ENCODE results near the gene CREB3L2.
A peak's percentile ranks its signal among the peaks of the same experiment; 100 is the strongest.

Gene CREB3L2

DNA sequence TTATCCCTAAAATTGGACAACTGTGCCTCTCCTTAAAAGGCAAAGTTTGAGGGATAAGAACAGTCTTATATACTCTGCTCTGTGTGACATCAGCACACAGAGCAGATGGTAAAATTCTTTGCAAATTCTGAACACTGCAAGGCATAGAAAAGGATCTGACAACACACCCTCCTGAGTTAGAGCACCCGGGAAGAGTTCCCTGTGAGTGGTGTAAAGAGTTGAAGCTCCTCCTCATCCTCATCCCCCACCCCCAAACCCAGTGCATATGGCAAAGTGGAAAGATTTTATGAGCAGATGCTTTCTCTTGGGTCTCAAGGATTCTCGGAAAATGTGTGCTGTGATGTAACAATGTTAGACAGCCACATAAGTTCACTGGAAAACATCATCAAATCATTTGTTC is 115.1 kb downstream of the CREB3L2 start:
- Histone ChIP-seq H2BK12ac (ENCODE audit: low read length in 2 of 2) (no peak overlapping the region), H3K9me3 (ENCODE audit: control insufficient read depth, low read length) (peaks cover 3% of the 10 kb centered on the region), H2AK5ac (ENCODE audit: low read length, severe bottlenecking) (peak overlapping the region; percentile 27), H3K18ac (ENCODE audit: low read depth in 1 of 2, low read length in 2 of 2) (no peak overlapping the region), H3K4ac (ENCODE audit: low read depth in 1 of 2, low read length in 2 of 2) (no peak overlapping the region), H3K79me1 (replicated peaks; ENCODE audit: low read length, poor library complexity, severe bottlenecking) (peaks cover 37% of the 10 kb centered on the region), H3K36me3 (ENCODE audit: control insufficient read depth in 1 of 2, insufficient read depth in 2 of 2, low read depth in 1 of 2, low read length in 2 of 2) (peaks cover 29 to 78% of the 10 kb centered on the region in 2 experiments), H3K14ac (ENCODE audit: low read length in 2 of 2) (no peak overlapping the region), H2BK120ac (ENCODE audit: low read depth, low read length) (no peak overlapping the region), H3K23ac (ENCODE audit: low read length in 2 of 2) (no peak overlapping the region), H4K8ac (ENCODE audit: low read length) (no peak overlapping the region), H3K27me3 (ENCODE audit: control insufficient read depth in 1 of 2, insufficient read depth in 1 of 2, low read length in 2 of 2) (no peaks in the 10 kb centered on the region), H3K27ac (ENCODE audit: low read length, poor library complexity, severe bottlenecking) (no peak overlapping the region), H3K4me2 (ENCODE audit: low read length, poor library complexity, severe bottlenecking) (no peak overlapping the region), H2AFZ (ENCODE audit: low read depth, low read length) (no peak overlapping the region), H3K4me1 (ENCODE audit: control insufficient read depth, insufficient read depth, low read depth, low read length) (peaks cover 4% of the 10 kb centered on the region), H3K4me3 (ENCODE audit: insufficient read depth in 1 of 2, low read depth in 1 of 2, low read length in 2 of 2) (no peak overlapping the region), H3K9ac (ENCODE audit: low read length) (no peak overlapping the region), H2BK15ac (ENCODE audit: low read depth, poor library complexity, severe bottlenecking) (no peak overlapping the region), H4K91ac (ENCODE audit: low read length) (no peak overlapping the region), H2BK5ac (ENCODE audit: low read depth, low read length, poor library complexity, severe bottlenecking) (no peak overlapping the region)
- no peak for DNase-seq
- WGBS = 100% methylated on average over 1 of the region's 2 CpGs

DNA sequence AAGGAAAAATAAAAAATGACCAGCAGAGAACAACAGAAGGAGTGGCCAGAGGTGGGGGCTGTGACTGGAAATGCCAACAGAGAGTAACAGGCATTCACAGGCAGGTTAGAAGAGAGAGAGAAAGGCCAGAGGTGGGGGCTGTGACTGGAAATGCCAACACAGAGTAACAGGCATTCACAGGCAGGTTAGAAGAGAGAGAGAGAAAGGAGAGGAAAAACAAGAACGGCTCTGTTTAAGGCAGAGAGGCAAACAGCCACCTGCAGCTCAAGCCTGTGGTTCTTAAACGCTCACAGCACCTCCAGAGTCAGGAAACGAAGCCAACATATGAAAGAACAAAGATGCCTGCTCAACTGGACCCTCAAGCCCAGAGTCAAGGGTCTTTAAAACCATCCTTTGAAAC is 115.6 kb downstream of the CREB3L2 start:
- Histone ChIP-seq H3K27me3 (ENCODE audit: control insufficient read depth in 1 of 2, insufficient read depth in 1 of 2, low read length in 2 of 2) (no peaks in the 10 kb centered on the region), H3K9me3 (ENCODE audit: control insufficient read depth, low read length) (peaks cover 7% of the 10 kb centered on the region), H3K79me1 (replicated peaks; ENCODE audit: low read length, poor library complexity, severe bottlenecking) (peaks cover 38% of the 10 kb centered on the region), H3K4ac (ENCODE audit: low read depth in 1 of 2, low read length in 2 of 2) (no peak overlapping the region), H3K14ac (ENCODE audit: low read length in 2 of 2) (no peak overlapping the region), H3K9ac (ENCODE audit: low read length) (no peak overlapping the region), H3K27ac (ENCODE audit: low read length, poor library complexity, severe bottlenecking) (peak overlapping the region; percentile 25), H2BK15ac (ENCODE audit: low read depth, poor library complexity, severe bottlenecking) (no peak overlapping the region), H2BK120ac (ENCODE audit: low read depth, low read length) (no peak overlapping the region), H3K4me2 (ENCODE audit: low read length, poor library complexity, severe bottlenecking) (no peak overlapping the region), H4K91ac (ENCODE audit: low read length) (no peak overlapping the region), H2BK5ac (ENCODE audit: low read depth, low read length, poor library complexity, severe bottlenecking) (no peak overlapping the region), H3K18ac (ENCODE audit: low read depth in 1 of 2, low read length in 2 of 2) (no peak overlapping the region), H3K4me3 (ENCODE audit: insufficient read depth in 1 of 2, low read depth in 1 of 2, low read length in 2 of 2) (no peak overlapping the region), H4K8ac (ENCODE audit: low read length) (no peak overlapping the region), H3K23ac (ENCODE audit: low read length in 2 of 2) (peak overlapping the region in 1 of 2 experiments; percentile 31), H2AK5ac (ENCODE audit: low read length, severe bottlenecking) (peak overlapping the region; percentile 13), H2AFZ (ENCODE audit: low read depth, low read length) (no peak overlapping the region), H2BK12ac (ENCODE audit: low read length in 2 of 2) (no peak overlapping the region), H3K36me3 (ENCODE audit: control insufficient read depth in 1 of 2, insufficient read depth in 2 of 2, low read depth in 1 of 2, low read length in 2 of 2) (peaks cover 32 to 80% of the 10 kb centered on the region in 2 experiments), H3K4me1 (ENCODE audit: control insufficient read depth, insufficient read depth, low read depth, low read length) (peaks cover 4% of the 10 kb centered on the region)
- WGBS = 98% methylated on average over 3 of the region's 3 CpGs
- DNase-seq = no peak

DNA sequence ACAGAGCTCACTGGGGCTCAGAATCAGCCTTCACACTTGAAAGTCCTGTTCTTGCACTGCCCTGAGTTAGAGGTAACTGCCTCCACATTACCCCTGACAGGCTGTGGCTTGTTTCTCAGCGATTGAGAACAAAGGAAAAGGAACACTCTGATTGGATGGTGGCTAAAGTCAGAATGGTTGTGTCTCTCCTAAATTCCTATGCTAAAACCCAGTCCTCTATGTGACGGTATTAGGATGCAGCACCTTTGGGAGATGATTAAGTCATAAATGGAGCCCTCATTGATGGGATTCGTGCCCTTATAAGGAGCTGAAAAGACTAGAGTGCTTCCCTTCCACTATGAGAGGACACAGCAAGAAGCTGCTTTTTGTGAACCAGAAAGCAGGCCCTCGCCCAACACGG is 116.2 kb downstream of the CREB3L2 start:
- Histone ChIP-seq H2BK15ac (ENCODE audit: low read depth, poor library complexity, severe bottlenecking) (no peak overlapping the region), H3K27ac (ENCODE audit: low read length, poor library complexity, severe bottlenecking) (no peak overlapping the region), H3K79me1 (replicated peaks; ENCODE audit: low read length, poor library complexity, severe bottlenecking) (peaks cover 38% of the 10 kb centered on the region), H2BK5ac (ENCODE audit: low read depth, low read length, poor library complexity, severe bottlenecking) (no peak overlapping the region), H4K91ac (ENCODE audit: low read length) (peak overlapping the region; percentile 20), H3K23ac (ENCODE audit: low read length in 2 of 2) (no peak overlapping the region), H3K4me2 (ENCODE audit: low read length, poor library complexity, severe bottlenecking) (no peak overlapping the region), H2AK5ac (ENCODE audit: low read length, severe bottlenecking) (peak overlapping the region; percentile 63), H4K8ac (ENCODE audit: low read length) (no peak overlapping the region), H3K4me1 (ENCODE audit: control insufficient read depth, insufficient read depth, low read depth, low read length) (peaks cover 4% of the 10 kb centered on the region), H3K36me3 (ENCODE audit: control insufficient read depth in 1 of 2, insufficient read depth in 2 of 2, low read depth in 1 of 2, low read length in 2 of 2) (peaks cover 32 to 78% of the 10 kb centered on the region in 2 experiments), H2BK12ac (ENCODE audit: low read length in 2 of 2) (no peak overlapping the region), H3K4ac (ENCODE audit: low read depth in 1 of 2, low read length in 2 of 2) (no peak overlapping the region), H3K4me3 (ENCODE audit: insufficient read depth in 1 of 2, low read depth in 1 of 2, low read length in 2 of 2) (no peak overlapping the region), H3K18ac (ENCODE audit: low read depth in 1 of 2, low read length in 2 of 2) (no peak overlapping the region), H3K27me3 (ENCODE audit: control insufficient read depth in 1 of 2, insufficient read depth in 1 of 2, low read length in 2 of 2) (no peaks in the 10 kb centered on the region), H2AFZ (ENCODE audit: low read depth, low read length) (no peak overlapping the region), H2BK120ac (ENCODE audit: low read depth, low read length) (no peak overlapping the region), H3K9ac (ENCODE audit: low read length) (no peak overlapping the region), H3K14ac (ENCODE audit: low read length in 2 of 2) (no peak overlapping the region), H3K9me3 (ENCODE audit: control insufficient read depth, low read length) (peaks cover 10% of the 10 kb centered on the region)
- DNase-seq = no peak
- 100% methylated on average over 3 of the region's 5 CpGs for WGBS

DNA sequence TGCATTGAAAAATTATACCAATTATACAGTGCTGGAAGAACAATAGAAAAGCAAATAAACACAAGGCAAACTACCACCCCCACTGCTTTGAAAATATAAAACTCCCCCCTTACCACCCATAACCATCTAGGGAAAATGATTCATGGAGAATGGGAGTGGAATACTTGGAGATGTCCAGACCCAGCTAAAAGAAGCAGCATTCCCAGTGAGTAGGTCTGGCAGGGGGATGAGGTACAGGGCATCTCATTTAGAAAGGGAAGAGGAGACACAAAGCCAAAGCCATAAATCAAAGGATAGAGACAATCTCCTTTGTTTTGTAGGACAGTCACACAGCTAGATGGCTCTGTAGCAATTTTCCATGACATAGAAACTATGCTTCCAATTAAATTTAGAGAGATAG is 119.1 kb downstream of the CREB3L2 start:
- Histone ChIP-seq H3K4me1 (ENCODE audit: control insufficient read depth, insufficient read depth, low read depth, low read length) (peaks cover 15% of the 10 kb centered on the region), H3K79me1 (replicated peaks; ENCODE audit: low read length, poor library complexity, severe bottlenecking) (peaks cover 32% of the 10 kb centered on the region), H3K18ac (ENCODE audit: low read depth in 1 of 2, low read length in 2 of 2) (no peak overlapping the region), H4K8ac (ENCODE audit: low read length) (no peak overlapping the region), H2BK15ac (ENCODE audit: low read depth, poor library complexity, severe bottlenecking) (no peak overlapping the region), H2BK120ac (ENCODE audit: low read depth, low read length) (no peak overlapping the region), H3K9ac (ENCODE audit: low read length) (peak overlapping the region; percentile 69), H3K4me3 (ENCODE audit: insufficient read depth in 1 of 2, low read depth in 1 of 2, low read length in 2 of 2) (peak overlapping the region in 1 of 2 experiments; percentile 16), H2BK12ac (ENCODE audit: low read length in 2 of 2) (no peak overlapping the region), H4K91ac (ENCODE audit: low read length) (no peak overlapping the region), H3K27ac (ENCODE audit: low read length, poor library complexity, severe bottlenecking) (peak overlapping the region; percentile 59), H3K23ac (ENCODE audit: low read length in 2 of 2) (no peak overlapping the region), H3K27me3 (ENCODE audit: control insufficient read depth in 1 of 2, insufficient read depth in 1 of 2, low read length in 2 of 2) (no peaks in the 10 kb centered on the region), H2AK5ac (ENCODE audit: low read length, severe bottlenecking) (peak overlapping the region; percentile 58), H3K36me3 (ENCODE audit: control insufficient read depth in 1 of 2, insufficient read depth in 2 of 2, low read depth in 1 of 2, low read length in 2 of 2) (peaks cover 47 to 67% of the 10 kb centered on the region in 2 experiments), H2BK5ac (ENCODE audit: low read depth, low read length, poor library complexity, severe bottlenecking) (no peak overlapping the region), H3K14ac (ENCODE audit: low read length in 2 of 2) (no peak overlapping the region), H3K4me2 (ENCODE audit: low read length, poor library complexity, severe bottlenecking) (no peak overlapping the region), H3K9me3 (ENCODE audit: control insufficient read depth, low read length) (peaks cover 10% of the 10 kb centered on the region), H3K4ac (ENCODE audit: low read depth in 1 of 2, low read length in 2 of 2) (no peak overlapping the region), H2AFZ (ENCODE audit: low read depth, low read length) (no peak overlapping the region)
- peak; percentile 12 for DNase-seq

Measured in mesenchymal stem cell (in vitro differentiated cells and primary cell).